Neural progenitor cell (in vitro differentiated cells): Measurements from ENCODE around the gene TIAM2.

Source experiments
- CTCF ChIP-seq: fragments of 200-600 bp; sonication (generic); IDR thresholded peaks from 2 replicates; pipeline ENCODE4 v1.5.1; 2017; ENCODE audit warnings: antibody characterized with exemption, mild to moderate bottlenecking
- EZH2 ChIP-seq: fragments of 200-600 bp; sonication (generic); IDR thresholded peaks from 2 replicates; pipeline ENCODE4 v1.6.1; 2017; ENCODE audit warnings: antibody characterized with exemption, mild to moderate bottlenecking, moderate library complexity
- EZH2phosphoT487 ChIP-seq: fragments of 200-600 bp; sonication (generic); IDR thresholded peaks from 2 replicates; pipeline ENCODE4 v1.6.1; 2017; ENCODE audit warnings: antibody characterized with exemption

DNA sequence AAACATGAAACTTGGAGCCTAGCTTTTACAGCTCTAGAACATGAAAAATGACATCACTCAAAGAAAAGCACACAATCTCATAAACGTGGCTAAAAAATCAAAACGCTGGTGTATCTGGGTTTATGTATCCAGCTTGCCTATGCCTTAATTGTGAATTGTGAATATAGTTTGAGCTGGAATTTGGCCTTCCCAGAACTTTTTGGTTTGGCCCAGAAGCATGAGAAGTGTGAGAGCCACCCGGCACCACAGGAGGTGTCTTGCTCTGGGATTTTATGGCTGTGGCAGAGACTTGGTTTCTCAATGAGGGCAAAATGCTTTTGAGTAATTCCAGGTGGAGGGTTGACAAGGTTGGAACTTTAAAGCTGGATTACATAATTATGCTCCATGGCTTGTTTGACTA lies 69.2 kb downstream of the TIAM2 start:
- TF ChIP-seq CTCF, result no peak
- no peak for TF ChIP-seq EZH2
- TF ChIP-seq EZH2phosphoT487, result no peak
